Fibroblast of skin of abdomen (primary cell): Measurements from ENCODE around the gene REEP5.
A peak's percentile ranks its signal among the peaks of the same experiment; 100 is the strongest.
"Not testable (repeated sequence)": the region's sequence is repeated elsewhere in the genome, so short reads cannot be mapped to it uniquely, and the experiment has no call there.

ENCODE experiments used
- DNase-seq: peaks from one replicate; pipeline ENCODE4 v3.0.0-alpha.2; 2013

REEP5 gene

DNA sequence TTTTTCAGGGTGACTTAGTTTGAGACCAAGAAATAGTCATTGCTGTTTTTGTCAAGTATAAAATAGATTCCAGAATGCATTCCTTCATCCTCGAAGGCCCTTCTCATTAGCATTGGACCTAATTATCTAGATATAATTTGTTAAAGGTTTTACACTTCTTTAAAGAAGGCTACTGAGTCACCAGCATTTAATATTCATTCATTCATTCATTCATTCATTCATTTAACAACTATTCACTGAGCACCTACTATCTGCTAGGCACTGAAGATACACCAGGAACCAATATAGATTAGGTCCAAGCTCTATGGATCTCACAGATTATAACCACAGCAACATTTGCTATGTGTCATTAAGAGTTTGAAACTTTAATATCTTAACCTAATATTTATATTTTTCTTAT, 11.1 kb upstream of the REEP5 start:
- no peak for DNase-seq

DNA sequence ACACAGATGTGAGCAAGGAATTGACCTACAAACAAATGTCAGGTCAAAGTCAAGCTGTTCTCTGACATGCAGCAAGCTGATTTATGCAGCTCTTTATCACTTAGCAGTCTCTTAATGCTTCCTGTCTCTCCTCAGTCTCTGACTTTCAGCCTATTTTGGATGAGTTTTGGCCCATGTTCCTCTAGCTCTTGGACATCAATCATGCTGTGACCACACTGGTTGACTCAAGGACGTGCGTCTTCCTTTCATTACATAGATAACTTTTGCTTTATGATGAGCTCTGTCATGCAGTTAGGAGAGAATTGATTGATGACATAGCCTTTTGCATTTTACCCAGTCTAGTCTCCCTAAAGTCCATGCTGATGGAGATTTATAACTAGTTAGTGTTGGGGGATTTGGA, 9.4 kb upstream of the REEP5 start:
- peak; percentile 84 for DNase-seq

DNA sequence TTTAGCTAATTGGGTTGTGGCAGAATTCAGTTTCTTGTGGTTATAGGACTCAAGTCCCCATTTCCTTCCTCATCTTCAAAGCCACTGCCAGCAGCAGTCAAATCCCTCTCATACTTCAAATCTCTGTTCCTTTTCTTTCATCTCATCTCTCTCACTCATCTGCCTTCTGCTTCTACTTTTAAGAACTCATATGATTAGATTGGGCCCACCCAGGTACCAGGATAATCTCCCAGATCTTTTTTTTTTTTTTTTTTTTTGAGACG, 8.0 kb upstream of the REEP5 start:
- no peak for DNase-seq

DNA sequence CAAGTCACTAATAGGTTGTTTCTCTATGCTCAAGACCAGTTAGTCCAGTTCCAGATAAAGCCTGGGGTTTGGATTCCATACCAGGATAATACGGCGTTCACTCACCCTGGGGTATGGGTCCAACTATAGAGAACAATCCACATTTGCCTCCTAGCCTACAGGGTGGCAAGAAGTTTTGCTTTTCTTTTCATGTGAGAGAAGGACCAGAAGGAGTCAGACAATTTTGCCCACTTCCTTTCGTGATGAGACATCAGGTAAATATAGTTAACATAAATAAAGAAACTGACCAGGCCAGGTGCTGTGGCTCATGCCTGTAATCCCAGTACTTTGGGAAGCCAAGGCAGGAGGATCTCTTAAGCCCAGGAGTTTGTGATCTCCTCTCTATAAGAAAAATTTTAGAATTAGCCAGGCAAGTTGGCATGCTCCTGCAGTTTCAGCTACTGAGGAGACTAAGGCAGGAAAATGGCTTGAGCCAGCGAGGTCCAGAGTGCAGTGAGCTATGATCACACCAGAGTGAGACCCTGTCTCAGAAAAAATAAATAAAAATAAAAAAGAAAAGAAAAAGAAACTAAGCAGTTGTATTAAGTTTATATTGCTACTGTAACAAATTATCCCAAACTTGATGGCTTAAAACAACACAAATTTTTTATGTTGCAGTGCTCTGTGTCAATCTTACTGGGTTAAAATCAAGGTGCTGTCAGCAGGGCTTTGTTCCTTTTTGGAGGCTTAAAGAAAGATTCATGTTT, 7.5 kb upstream of the REEP5 start:
- DNase-seq, result no peak

DNA sequence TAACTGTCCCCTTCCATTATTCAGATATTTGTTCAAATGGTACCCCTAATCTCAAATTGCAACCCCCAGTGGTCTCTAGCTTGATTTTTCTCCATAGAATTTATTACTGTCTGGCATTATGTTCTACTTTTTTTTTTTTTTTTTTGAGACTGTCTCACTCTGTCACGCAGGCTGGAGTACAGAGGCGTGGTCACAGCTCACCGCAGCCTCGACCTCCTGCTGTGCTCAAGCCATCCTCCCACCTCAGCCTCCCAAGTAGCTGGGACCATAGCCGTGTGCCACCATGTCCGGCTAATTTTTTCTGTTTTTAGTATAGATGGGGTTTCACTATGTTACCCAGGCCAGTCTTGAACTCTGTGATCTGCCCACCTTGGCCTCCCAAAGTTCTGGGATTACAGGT, 2.0 kb upstream of the REEP5 start:
- no peak for DNase-seq

DNA sequence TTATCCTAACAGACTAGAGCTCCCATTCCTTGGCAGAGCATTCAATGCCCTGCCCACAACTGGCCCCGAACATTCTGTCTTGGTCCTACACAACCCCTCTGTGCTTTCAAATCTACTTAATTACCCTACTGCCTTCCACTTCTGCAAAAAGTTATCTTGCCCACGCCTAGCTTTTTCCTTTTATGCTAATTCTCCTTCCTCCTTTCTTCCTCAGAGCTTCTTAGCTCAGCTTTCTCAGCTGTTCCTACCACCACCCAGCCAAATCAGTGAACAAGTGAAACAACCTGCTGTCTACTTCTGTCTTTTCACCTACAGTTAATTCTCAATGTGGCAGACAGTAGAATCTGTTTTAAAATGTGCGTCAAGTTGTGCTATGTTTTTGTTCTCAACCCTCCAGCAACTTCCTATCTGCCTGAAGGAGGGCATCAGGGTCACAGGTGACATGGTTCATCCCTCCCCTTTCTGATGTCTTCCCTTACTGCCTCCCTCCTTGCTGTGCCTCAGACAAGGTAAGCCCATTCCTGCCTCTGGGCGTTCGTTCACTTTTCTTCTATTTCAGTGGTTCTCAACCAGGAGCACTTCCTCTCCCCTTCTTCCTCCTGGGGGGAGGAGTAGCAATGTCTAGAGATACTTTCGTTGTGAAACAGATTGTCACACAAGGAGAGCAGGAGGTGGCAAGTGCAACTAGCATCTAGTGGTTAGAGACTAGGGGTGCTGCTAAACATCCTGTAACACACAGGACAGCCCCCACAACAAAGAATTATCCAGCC, 1.3 kb upstream of the REEP5 start:
- DNase-seq, result no peak

DNA sequence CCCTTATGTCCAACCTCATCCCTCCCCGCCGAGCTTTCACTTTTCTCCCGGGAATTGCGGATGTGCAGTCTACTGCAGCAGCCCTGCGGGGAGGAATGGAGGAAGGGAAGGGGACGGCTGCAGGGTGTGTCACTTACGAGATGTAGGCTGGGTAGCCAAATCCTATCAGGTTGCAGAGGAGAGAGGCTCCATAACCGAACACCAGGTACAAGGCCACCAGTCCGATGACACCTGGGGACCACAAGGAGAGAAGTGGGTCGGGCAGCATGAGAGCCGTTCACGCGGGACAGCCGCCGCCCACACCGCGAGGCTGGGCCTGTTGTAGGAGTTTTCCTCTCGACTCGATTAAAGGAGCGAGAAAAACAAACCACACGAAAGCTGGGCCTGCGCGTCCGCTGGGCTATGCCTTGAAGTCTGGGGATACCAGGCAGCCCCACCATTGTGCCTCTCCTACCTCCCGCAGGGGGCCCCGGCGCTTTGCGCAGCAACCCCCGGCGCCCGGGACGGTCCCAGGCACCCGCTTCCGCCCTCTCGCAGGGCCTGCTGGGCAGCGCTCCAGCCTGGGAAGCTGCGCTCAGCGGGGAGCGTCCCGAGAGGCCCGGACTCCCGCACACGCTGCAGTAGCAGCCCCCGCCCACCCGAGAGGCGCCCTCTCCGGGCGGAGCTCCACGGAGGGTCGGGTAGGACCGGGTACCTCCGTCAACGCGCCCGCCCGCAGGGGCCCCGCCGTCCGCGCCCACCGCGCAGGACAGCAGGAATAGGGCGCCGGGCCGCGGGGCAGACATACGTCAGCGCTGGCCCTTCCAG, 798 bp downstream of the REEP5 start:
- peak; percentile 73 for DNase-seq

DNA sequence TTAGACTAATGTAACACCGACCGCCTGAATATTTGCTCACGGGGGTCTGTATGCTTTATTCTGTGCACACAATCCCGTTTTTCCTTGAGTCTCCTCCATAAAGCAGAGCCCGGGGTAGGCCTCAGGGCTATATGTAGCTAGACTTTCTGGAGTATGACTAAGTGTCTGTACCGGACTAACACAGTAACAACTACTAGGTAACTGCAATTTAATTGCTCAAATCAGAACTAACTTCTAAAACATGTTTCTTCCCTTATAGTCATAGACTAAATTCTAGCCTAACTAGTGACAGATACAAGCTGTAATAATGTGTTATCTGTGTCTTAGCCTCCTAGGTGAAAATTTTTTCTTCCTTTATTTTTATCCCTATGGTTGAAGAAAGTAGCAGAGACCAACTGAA, 2.1 kb downstream of the REEP5 start:
- DNase-seq, result no peak

DNA sequence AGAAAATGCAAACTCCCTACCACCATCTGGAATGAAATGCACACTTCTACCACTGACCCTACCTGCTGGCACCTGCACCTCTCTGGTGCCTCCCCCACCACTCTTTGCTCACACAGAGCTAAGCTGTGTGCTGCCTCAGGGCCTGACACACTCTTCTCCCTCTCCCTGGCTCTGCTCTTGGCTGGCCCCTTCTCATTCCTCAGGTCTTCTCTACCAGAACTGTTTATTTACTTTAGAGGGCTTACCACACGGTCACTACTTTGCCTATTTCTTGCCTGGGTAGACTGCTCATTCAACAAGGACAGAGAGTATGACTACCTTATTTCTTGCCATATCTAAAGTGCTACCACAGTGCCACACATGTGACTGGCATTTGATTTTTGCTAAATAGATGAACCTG, 3.3 kb downstream of the REEP5 start:
- DNase-seq, result no peak

DNA sequence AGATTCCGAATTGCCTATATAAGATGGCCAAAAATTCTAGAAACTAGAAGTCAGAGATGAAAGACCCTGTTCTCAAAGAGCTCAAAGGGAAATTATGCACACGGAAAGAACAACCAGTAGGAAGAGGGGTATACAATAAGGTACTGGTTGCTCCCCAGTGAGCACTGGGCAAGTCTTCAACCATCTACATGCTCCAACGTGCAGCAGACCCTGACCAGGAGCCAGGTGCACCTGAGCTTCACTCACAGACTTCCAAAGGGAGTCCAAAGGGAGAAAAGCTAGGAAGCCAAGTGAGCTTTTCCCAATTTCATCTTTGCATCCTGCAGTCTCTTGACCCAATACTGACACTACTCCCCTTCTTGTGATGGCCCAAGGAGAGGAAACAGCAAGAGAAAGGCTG, 3.9 kb downstream of the REEP5 start:
- DNase-seq, result no peak

DNA sequence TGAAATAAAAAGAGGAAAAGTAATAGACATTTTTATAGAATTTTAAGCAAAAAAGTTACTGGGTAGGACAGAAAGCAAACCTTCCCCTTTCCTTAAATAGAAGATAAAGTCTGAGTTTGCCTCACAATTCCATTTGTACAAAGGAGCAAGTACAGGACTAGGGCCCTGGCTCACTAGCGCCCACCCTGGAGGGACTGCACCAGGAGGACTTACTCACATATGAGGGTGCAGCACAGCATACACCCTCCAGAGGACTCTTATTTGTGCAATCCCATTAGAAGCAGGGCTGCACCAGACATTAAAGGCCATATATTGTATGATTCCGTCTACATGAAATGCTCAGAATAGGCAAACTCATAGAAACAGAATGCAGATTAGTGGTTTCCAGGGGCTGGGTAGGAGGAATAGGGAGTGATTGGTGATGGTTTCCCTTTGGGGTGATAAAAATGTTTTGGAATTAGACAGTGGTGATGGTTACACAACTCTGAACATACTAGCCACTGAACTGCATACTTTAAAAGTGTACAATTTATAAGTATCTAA, 4.5 kb downstream of the REEP5 start:
- peak; percentile 63 for DNase-seq

DNA sequence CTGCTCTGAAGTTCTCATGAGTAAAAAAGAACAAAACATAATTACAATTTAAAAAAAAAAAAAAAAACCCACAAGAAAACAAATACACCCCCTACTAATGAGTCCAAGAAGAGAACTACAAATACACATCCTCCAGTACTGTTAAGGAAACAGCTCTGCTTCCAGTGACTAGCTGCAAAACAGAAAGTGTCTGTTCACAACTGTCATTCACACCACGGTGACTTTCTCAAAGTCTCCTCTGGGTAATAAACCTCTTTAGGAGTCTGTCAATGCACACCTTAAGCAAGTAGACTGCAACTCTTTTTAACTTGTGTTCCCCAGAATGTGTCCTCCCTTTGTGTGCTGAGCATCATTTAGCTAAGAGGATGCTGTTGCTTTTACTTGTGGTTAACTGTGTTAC, 6.2 kb downstream of the REEP5 start:
- DNase-seq, result no peak

DNA sequence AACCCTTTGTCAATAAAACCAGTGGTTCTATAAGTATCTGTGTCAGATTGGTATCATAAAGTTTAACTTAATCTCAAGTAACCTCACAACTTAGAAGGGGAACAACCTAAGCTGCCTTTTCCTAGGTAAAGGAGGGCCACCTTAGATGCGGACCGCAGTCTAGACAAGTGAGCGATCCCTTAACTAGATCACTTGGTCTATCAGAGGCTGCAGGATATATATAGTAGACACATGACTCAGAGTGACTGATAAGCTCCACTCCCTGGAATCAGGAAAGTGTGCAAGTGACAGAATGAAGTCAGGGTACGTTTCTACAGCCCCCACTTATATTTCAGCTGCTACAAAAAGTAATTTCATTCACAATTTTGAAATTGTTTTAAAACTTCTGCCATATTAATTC, 7.4 kb downstream of the REEP5 start:
- DNase-seq, result peak; percentile 14

DNA sequence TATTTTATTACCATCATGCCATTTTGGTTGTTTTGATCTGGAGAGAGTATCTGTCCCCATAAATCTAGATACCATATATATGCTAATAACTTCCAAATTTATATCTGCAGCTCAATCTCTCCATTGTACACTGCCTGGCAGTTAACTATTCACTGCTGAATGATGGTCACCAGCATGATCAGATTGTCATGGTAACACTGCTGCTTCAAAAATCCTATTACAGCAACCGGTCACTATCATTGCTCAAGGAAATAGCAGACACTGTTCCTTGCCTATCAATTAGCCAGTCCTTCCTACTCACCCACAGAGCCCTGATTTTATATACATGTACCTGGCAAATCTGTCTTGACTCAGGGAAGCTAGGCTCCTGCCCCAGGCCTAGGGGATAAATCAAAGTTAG, 11.5 kb downstream of the REEP5 start:
- no peak for DNase-seq

DNA sequence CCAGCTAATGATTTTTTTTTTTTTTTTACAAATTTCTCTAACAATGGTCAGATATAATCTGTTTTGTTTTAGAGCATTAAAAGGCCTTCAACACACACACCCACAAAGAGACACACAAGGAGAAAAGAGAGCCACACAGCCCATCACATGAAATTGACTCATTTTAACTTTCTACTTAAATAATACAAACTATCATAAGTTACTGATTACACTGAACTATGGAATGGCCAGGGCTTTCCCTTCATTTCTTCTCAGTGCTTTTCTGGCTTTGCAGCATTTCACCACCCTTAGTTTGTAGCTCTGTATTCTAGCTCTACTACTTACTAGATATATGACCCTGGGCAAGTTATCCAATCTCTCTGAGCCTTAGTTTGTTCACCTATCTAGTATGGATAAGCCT, 13.2 kb downstream of the REEP5 start:
- no peak for DNase-seq

DNA sequence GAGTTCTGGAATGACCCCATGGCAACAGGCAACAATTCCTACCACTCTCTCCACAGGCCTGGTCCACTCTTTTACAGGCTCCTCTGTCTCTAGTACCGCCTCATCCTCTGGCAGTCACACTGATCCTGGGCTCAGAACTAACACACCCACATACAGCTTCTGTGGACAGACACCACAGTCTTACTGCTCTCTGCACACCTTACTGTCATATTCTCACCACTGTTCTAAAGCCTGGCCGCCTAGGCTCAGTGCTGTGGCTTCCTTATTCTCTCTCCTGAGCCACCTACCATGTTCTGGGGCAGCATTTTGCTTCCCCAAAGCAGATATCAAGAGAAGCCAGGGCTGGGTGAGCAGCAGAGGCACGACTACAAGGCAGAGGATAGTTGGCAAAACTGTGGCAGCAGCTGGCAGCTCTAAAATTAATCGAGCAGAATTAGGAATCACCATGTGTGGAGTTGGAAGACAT, 14.8 kb downstream of the REEP5 start:
- no peak for DNase-seq

DNA sequence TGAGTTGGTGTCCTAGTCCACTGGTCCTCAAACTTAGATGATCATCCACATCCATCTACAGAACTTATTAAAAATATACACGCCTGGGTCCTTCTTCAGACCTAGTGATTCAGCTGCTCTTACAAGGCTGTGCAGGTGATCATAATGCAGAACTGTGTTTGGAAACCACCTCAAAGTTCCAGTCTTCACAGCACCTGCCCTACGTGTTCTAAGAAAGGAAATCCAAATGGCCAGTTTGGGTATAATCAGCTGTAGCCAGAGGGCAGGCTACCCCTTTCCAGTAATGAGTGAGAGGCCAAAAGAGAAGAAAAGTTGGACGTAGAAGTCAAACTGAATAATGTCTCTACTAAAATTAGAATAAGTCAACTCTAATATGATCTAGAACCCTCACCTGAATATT, 15.4 kb downstream of the REEP5 start:
- DNase-seq, result no peak

DNA sequence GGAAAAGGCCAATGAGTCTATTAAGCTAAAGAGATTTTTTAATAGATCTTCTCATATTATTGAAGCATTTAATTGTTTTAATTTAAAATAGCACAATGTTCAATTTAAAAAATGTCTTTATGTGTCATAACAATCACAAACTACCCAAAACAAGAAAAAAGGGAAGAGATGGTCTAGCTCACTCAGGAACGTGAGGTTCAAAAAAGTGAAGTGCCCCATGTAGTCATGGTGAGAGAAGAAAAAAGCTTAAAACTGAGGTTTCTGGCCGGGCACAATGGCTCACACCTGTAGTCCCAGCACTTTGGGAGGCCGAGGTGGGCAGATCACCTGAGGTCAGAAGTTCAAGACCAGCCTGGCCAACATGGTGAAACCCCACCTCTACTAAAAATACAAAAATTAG, 17.0 kb downstream of the REEP5 start:
- not testable (repeated sequence) for DNase-seq

DNA sequence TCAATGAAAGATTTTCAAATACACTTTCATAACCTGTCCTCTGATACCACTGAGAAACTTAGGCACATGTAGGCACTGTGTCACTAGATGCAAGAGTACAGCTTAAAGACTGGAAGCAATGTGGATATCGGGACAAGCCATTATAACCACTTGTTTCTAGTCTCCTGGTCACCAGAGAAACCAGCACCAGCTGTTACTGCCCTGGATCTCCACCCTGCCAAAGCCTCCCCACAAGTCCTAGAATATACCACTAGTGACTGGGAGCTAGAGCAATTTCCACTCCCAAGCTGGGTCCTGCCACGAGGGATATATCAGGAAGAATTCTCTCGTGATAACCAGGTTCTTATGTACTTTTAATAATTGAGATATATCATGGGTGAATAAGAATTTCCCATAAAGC, 19.5 kb downstream of the REEP5 start:
- DNase-seq, result no peak

DNA sequence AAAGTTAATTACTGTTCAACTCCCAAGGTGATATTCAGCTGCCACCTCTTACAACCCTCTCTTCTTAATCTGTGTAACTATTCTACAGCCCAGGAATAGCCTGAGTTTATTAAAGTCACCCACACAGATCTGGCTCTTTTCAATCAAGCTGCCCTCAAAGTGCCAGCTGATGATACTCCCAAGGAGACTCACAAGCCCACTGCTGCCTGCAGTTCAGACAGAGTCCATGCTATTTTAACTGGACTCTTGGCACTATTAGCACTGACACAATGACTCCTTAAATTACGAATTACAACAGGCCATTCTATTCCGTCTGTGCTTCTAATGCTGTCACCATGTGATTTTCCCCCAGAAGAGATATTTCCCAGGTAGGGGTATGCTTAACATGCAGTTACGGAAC, 26.3 kb downstream of the REEP5 start:
- DNase-seq, result no peak

DNA sequence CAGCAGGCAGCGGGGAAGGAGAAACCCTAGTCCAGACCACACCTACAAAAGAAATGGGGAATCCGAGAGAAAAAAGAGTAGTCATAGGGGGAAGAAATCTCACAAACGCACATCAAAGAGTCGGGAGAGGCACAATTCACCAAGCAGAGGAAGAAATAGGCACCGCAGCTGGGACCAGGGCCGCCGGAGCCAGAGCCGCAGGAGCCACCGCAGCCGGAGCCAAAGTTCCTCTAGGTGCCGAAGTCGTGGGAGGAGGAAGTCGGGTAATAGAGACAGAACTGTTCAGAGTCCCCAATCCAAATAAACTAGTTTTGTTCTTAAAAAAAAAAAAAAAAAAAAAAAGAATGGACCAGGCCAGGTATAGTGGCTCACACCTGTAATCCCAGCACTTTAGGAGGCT, 29.3 kb downstream of the REEP5 start:
- no peak for DNase-seq

DNA sequence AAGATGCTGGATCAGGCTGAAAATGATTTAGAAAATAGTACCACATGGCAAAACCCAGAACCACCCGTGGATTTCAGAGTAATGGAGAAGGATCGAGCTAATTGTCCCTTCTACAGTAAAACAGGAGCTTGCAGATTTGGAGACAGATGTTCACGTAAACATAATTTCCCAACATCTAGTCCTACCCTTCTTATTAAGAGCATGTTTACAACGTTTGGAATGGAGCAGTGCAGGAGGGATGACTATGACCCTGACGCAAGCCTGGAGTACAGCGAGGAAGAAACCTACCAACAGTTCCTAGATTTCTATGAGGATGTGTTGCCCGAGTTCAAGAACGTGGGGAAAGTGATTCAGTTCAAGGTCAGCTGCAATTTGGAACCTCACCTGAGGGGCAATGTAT, 30.0 kb downstream of the REEP5 start:
- not testable (repeated sequence) for DNase-seq

DNA sequence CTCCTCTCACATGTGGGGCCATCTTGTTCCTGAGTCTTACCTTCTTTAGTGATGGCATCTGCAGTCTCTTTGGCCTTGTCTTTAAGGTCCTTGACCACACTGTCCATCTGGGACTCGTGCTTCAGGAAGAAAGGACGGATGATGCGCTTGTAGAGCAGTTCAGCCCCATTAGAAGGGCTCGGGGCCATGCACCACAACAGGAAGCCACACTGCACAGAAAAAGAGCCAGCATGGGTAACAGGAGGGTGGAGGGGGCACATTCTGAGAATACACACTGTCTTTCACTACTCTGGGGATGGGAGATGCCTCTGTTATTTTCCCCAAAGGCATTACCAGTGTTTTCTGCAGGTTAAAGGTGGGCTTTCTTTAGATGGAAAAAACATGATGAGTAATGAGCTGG, 35.1 kb downstream of the REEP5 start:
- no peak for DNase-seq

DNA sequence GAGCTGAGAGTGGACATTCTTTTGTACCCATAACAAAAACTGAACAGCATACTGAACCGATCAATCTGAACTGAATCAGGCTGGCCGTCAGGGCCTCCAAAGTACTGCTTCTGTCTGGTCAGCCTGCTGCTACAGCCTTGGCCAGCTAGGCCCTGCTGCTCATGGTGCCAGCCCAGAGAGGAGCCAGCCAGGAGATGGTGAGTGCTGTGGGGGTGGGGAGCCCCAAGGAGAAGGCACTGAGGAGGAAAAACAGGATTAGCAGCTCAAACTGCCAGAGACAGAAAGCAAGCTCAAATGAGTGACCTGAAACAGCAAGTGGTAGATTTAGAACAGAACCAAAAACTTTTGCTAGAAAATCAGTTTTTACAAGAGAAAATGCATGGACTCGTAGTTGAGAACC, 37.0 kb downstream of the REEP5 start:
- DNase-seq, result no peak
